LNCaP clone FGC (cell line): ENCODE results near the gene PHF2.

ENCODE experiments used
- DNase-seq: peaks from one replicate; pipeline ENCODE4 v3.0.0-alpha.2; 2011; ENCODE audit warnings: low read depth
- H3K4me3 ChIP-seq: 2 replicates; pipeline ENCODE4 v1.5.1; 2011; ENCODE audit warnings: mild to moderate bottlenecking, low read depth, low read length, control low read depth
- TF ChIP-seq, protein P1 (sequence below): IDR thresholded peaks from 2 replicates; pipeline ENCODE4 v1.5.1; 2012; ENCODE audit warnings: mild to moderate bottlenecking; ENCODE audit not compliant: control insufficient read depth, insufficient read depth; ENCODE audit errors: extremely low read depth

PHF2 gene

DNA sequence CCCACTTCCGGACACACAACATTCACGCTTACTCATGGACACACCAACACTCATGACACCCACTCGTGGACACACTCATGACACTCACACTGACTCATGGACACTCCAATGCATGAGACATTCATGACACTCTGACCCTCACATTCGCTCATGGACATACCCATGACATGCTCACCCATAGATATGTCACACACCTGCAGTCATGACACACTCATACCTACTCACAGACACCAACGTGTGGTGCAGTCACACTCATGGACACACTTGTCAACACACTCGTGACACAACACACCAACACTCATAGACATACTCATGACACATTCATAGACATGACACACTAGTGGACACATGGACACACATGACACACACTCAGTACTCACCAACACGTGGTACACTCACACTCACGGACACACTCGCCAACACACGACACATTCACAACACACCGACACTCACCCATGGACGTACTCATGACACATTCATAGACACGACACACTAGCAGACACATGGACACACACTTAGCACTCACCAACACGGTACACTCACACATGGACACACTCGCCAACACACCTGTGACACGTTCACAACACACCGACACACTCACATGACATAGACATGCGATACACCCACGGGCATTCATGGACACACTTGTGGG is 73.4 kb downstream of the PHF2 start:
- H3K4me3 ChIP-seq = no peak overlapping the region
- DNase-seq = no peak
- TF ChIP-seq, protein P1, sequence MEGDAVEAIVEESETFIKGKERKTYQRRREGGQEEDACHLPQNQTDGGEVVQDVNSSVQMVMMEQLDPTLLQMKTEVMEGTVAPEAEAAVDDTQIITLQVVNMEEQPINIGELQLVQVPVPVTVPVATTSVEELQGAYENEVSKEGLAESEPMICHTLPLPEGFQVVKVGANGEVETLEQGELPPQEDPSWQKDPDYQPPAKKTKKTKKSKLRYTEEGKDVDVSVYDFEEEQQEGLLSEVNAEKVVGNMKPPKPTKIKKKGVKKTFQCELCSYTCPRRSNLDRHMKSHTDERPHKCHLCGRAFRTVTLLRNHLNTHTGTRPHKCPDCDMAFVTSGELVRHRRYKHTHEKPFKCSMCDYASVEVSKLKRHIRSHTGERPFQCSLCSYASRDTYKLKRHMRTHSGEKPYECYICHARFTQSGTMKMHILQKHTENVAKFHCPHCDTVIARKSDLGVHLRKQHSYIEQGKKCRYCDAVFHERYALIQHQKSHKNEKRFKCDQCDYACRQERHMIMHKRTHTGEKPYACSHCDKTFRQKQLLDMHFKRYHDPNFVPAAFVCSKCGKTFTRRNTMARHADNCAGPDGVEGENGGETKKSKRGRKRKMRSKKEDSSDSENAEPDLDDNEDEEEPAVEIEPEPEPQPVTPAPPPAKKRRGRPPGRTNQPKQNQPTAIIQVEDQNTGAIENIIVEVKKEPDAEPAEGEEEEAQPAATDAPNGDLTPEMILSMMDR = no peak

DNA sequence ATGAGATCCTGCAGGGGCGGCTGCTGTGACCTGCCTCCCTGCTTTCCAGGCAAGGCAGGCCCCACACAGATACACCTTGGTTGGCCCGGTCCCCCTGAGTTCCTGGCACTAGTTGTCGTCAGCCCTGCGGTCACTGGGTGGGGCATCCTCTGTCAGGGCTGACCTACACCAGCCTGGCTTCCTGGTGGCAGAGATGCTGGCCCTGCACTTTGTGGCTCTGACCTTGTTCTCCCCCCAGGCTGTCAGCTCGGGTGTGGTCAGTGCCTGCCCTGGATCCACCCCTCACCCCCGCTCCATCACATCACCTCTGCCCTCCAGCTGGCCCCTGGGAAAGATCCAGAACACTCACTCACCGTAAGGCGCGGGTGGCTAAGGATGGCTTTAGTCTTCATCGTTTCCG is 74.1 kb downstream of the PHF2 start:
- TF ChIP-seq, protein P1 = no peak
- DNase-seq = no peak
- no peak overlapping the region for H3K4me3 ChIP-seq

DNA sequence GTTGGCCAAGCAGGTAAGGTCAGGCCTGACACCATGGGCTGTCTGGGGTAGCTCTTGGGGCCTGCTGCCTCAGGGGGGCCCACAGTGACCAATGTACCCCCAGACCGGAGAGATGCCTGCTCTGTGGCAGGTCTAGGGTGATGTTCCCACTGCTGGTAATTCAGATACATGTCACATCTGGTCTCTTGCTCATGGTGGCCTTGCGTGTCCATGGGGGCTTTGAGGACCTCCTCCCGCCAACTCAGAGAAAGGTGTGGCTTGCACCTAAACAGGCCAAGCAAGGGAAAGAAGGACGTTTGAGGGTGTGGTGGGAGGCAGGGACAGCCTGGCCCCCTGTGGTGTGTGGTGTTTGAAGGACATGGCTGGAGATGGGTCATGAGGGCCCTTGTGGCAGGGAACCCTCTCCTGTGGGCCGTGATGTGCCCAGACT is 75.2 kb downstream of the PHF2 start:
- DNase-seq = no peak
- TF ChIP-seq, protein P1 = no peak
- no peak overlapping the region for H3K4me3 ChIP-seq

DNA sequence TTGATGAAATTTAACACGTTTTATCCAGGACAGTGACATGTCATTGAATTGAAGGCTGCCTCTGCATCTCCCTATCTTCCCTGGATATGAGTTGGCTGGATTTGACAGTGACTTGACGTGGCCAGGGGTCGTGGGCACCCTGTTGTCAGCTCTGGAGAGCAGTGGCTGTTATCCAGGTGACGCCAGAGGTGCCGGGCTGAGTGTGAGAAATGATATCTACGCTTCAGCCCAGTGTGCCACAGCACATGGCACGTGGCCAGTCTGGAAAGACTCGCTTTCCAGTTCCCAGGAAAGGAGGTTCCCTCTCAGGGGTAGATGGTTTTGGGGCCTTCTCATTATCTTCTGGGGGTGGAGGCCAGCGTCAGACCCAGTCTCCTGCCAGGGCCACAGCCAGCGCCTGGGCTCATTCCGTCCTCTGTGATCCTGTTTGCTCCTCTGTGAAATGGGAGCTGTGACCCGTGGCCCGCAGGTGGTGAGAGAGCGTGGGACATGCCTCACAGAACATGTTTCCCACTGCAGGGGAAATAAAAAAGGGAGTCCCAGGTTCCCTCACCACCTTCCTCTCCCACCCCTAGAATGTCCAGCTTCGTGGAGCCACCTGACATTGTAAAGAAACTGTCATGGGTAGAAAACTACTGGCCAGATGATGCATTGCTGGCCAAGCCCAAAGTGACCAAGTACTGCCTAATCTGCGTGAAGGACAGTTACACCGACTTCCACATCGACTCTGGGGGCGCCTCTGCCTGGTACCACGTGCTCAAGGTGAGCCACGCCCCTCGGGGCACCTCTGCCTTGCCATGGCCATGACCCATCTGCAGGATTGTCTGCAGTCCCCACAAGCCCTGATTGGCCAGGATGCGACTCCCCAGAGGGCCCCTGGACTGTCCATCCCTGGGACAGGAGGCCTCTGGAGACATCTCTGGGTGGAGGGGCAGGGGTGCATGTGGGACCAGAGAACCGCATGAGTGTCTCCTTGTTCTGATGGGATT is 76.5 kb downstream of the PHF2 start:
- TF ChIP-seq, protein P1 = no peak
- DNase-seq = no peak
- no peak overlapping the region for H3K4me3 ChIP-seq

DNA sequence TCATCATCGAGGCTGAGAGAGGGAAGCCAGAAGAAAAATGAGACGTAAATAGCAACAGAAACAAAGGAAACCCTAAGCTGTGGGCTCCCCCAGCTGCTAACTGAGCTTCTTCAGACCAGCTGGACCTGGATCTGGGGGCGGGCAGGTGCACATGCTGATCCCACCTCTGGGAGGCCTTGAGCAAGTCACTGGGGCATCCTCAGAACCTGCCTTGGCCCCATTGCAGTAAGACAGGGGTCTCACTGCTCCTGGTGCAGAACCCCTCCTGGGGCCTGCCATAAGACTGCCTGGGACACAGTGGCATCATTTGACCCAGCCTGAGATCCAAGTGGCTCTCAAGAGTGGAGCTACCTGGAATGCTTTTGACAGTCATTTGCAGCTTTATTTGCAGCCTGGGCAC is 77.4 kb downstream of the PHF2 start:
- TF ChIP-seq, protein P1 = no peak
- no peak for DNase-seq
- H3K4me3 ChIP-seq = no peak overlapping the region

DNA sequence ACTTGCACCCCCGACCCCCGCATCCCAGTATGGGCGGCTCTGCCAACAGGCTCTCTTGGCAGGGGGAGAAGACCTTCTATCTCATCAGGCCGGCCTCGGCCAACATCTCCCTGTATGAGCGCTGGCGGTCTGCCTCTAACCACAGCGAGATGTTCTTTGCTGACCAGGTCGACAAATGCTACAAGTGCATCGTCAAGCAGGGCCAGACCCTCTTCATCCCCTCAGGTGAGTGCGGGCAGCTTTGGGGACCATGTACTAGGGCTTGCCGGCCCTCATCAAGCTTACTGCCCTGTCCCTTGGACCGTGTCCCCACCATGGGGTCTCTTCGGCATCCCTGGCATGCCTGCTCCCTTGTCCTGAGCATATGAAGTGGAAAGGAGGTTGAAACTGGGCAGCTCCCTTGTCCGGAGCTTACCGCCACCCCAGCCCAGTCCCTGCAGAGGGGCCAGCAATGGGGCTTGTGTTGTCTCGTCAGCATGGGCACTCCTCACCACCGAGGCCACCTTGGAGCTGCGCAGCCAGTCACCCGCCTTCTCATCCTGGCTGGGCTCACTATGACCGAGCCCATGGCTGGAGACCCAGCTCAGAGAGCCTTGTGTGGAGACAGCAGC is 78.1 kb downstream of the PHF2 start:
- TF ChIP-seq, protein P1 = no peak
- H3K4me3 ChIP-seq = no peak overlapping the region

More for the DNA sequence above, 78.1 kb downstream of the PHF2 start:
- no peak for DNase-seq
